Mesothelial cell of epicardium (in vitro differentiated cells): ENCODE data around the gene FOXP1. TPM values are rescaled to one million over a fixed set of nuclear protein-coding genes. Genes with fewer than 3 reads are reported as not detected.

Experiments
- DNase-seq, 2 experiments: peaks; one replicate each; pipeline ENCODE4 v3.0.0; 2021; ENCODE audit warnings: low spot score in 2 of 2; ENCODE audit not compliant: unreplicated experiment in 2 of 2
- H3K27ac Mint-ChIP-seq: 2 replicates; pipeline ENCODE4 v1.8.0; 2021; ENCODE audit warnings: mixed read lengths
- H3K27me3 Mint-ChIP-seq: 2 replicates; pipeline ENCODE4 v1.8.0; 2021; ENCODE audit warnings: low read depth, mixed read lengths
- H3K36me3 Mint-ChIP-seq: 2 replicates; pipeline ENCODE4 v1.8.0; 2021; ENCODE audit warnings: mixed read lengths
- H3K4me1 Mint-ChIP-seq: 2 replicates; pipeline ENCODE4 v1.8.0; 2021; ENCODE audit warnings: mixed read lengths
- H3K4me3 Mint-ChIP-seq: 2 replicates; pipeline ENCODE4 v1.8.0; 2021; ENCODE audit warnings: mild to moderate bottlenecking, moderate library complexity, mixed read lengths
- H3K9me3 Mint-ChIP-seq: 2 replicates; pipeline ENCODE4 v1.8.0; 2021; ENCODE audit warnings: mixed read lengths
- CTCF ChIP-seq: fragments of 200-600 bp; sonication (generic); IDR thresholded peaks from one replicate; pipeline ENCODE4 v1.5.0; 2021; ENCODE audit warnings: antibody characterized with exemption; ENCODE audit not compliant: unreplicated experiment
- total RNA-seq: library from RNA; stranded (reverse); gene quantifications from 3 replicates; pipeline ENCODE4 v1.2.1, GENCODE V29; 2021

The FOXP1 gene
- total RNA-seq, 1 donor from 2014 or later: 187 TPM

DNA sequence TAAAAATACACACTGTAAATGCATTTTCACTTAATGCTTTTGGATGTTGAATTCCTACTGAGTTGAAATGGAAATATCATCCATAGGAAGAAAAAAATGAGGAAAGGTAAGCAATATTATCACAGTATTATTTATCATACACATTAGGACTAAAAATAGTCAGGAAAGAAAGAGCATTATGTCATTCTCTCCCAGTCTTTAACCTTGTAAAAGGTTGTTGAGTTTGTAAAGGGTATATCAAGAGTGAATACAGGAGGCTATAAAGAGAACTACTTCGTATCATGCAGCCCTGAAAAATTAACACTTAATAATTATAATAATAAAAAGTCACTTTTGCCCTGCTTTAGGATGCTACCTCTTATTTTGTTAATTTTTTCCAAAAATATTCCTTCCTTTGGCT lies 395.8 kb downstream of the FOXP1 start:
- Mint-ChIP-seq H3K36me3 (peaks cover 12% of the 10 kb centered on the region), H3K9me3 (no peaks in the 10 kb centered on the region), H3K4me3 (no peak overlapping the region), H3K4me1 (peaks cover 28% of the 10 kb centered on the region), H3K27me3 (no peaks in the 10 kb centered on the region), H3K27ac (no peak overlapping the region)
- no peak for DNase-seq
- TF ChIP-seq CTCF: no peak

GRCh38 chr3:71186801-71187200 lies 396.7 kb downstream of the FOXP1 start:
- no peaks in the 10 kb centered on the region for H3K27me3 Mint-ChIP-seq
- peaks cover 25% of the 10 kb centered on the region for H3K4me1 Mint-ChIP-seq
- peaks cover 12% of the 10 kb centered on the region for H3K36me3 Mint-ChIP-seq
- DNase-seq: no peak
- H3K27ac Mint-ChIP-seq: no peak overlapping the region
- H3K4me3 Mint-ChIP-seq: no peak overlapping the region
- H3K9me3 Mint-ChIP-seq: no peaks in the 10 kb centered on the region
- TF ChIP-seq CTCF: no peak

DNA sequence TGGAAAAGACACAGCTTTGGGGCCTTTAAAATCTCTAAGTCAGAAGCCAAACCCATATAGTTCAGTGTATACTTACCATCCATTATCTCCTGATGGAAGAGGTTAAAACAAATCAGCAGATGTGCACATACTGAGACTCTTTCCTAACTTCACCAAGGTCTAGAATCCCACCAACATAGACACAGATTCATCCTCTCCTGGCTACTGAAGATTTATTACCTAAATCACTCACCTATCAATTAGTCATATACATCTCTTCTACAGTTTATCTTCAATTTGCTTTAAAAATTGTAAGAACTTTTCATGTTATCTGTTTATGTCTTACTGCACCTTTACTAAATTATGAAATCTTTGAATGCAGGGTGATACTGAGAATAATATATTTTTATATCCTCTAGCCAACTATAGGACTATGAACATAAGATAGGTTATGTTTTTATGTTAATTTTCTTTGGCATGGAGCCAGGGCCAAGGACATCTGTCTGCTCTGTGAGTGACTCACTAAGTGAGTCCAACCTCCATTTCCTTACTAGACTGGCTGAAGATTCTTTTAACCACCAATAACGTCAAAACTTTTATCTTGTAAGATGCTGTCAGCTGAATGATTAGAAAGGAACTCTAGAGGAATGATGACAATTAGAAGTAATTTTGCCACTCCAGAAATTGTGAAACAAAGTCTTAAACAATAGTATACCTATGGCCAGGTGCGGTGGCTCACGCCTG lies 397.6 kb downstream of the FOXP1 start:
- peaks cover 17% of the 10 kb centered on the region for H3K36me3 Mint-ChIP-seq
- H3K27ac Mint-ChIP-seq: peak overlapping the region; percentile 1
- H3K4me3 Mint-ChIP-seq: no peak overlapping the region
- no peak for DNase-seq
- TF ChIP-seq CTCF: no peak
- H3K27me3 Mint-ChIP-seq: no peaks in the 10 kb centered on the region
- peaks cover 16% of the 10 kb centered on the region for H3K4me1 Mint-ChIP-seq
- H3K9me3 Mint-ChIP-seq: no peaks in the 10 kb centered on the region

- no peak for DNase-seq
- Mint-ChIP-seq H3K4me1 (peaks cover 15% of the 10 kb centered on the region), H3K4me3 (no peak overlapping the region), H3K27ac (no peak overlapping the region), H3K36me3 (peaks cover 24% of the 10 kb centered on the region), H3K27me3 (no peaks in the 10 kb centered on the region), H3K9me3 (no peaks in the 10 kb centered on the region)
- TF ChIP-seq CTCF: no peak
Observed at GRCh38 chr3:71184252-71184651, 399.3 kb downstream of the FOXP1 start.

DNA sequence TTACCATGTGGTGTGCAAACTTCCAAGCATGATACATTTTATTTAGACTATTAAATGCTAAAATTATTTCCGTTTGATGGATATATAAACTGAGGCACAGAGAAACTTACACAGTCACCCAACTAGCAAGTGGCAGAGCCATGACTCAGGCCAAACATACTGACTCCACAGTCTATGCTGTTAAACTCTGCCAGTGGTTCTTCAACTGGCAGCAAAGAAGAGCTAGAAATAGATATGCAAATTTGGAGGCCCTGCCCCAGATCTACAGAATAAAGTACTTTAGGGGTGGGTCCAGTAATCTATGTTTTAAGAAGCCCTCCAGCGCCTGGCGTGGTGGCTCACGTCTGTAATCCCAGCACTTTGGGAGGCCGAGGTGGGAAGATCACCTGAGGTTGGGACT lies 400.0 kb downstream of the FOXP1 start:
- Mint-ChIP-seq H3K9me3 (no peaks in the 10 kb centered on the region), H3K4me3 (no peak overlapping the region), H3K36me3 (peaks cover 25% of the 10 kb centered on the region), H3K4me1 (peaks cover 11% of the 10 kb centered on the region), H3K27ac (no peak overlapping the region), H3K27me3 (no peaks in the 10 kb centered on the region)
- no peak for DNase-seq
- no peak for TF ChIP-seq CTCF
